ENCODE results near the gene ADPRS.

The ADPRS gene

GRCh38 chr1:36112823-36113222, 24.1 kb downstream of the ADPRS start:
- no peak for DNase-seq

GRCh38 chr1:36114371-36114770, 25.7 kb downstream of the ADPRS start:
- DNase-seq, result no peak

GRCh38 chr1:36115200-36115669, 26.5 kb downstream of the ADPRS start:
- DNase-seq, result no peak

- DNase-seq, result no peak
Observed at GRCh38 chr1:36115931-36116330, 27.2 kb downstream of the ADPRS start.

DNA sequence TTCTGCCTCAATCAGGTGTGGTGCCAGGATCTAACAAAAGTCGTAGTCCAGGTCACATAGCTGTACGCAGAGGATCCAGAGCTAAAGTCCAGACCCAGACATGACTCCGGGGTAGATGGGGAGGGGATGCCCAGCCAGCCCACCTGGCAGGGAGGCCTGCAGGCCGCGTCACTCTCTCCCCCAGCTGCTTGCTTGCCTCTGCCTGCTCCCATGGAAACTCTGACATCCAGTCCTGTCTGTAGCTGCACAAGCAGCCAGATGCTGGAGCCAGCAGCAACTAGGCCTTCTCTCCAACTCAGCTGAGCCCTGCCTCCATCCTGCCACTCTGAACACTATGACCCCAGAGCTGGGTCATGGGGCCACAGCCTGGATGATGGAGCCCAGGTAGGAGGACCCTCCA, 28.2 kb downstream of the ADPRS start:
- DNase-seq, result no peak

DNA sequence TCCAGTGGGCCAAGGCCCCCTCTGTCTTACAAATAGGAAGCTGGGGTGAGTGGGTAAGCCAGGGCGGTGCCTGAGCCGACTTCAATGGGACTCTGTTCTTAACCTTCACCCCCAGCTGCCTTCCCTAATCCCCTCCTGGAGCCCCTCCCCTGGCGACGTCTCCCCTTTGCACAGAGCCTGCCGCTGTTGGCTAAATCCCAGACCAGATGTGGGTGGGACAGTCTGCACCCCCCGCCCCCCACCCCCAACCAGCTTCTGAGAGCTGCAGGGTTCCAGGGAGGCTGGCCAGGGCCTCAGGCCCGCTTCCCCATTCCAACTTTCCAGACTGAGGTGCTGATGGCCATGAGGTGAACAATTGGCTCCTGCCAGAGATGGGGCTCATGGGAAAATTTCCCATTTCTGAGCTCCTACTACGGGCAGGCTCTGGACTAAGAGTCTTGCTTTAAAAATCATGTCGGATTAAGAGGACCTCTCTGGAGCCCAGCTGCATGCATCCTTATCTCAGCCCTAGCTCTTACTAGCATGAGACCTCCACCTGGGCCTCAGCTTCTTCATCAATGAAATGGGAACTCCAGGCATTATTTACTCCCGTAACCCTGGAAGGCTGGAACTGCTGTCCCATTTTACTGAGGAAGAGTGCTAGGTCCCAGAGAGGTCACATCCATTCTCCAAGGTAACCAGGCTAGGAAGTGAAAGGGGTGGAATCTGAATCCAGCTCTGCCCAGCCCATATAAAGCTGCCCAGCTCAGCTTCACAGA, 29.9 kb downstream of the ADPRS start:
- no peak for DNase-seq

- no peak for DNase-seq
Observed at GRCh38 chr1:36119456-36119855, 30.8 kb downstream of the ADPRS start.

GRCh38 chr1:36122062-36123030, 33.7 kb downstream of the ADPRS start:
- no peak for DNase-seq

GRCh38 chr1:36123356-36123755, 34.7 kb downstream of the ADPRS start:
- DNase-seq, result no peak

GRCh38 chr1:36124404-36125128, 35.9 kb downstream of the ADPRS start:
- DNase-seq, result no peak

DNA sequence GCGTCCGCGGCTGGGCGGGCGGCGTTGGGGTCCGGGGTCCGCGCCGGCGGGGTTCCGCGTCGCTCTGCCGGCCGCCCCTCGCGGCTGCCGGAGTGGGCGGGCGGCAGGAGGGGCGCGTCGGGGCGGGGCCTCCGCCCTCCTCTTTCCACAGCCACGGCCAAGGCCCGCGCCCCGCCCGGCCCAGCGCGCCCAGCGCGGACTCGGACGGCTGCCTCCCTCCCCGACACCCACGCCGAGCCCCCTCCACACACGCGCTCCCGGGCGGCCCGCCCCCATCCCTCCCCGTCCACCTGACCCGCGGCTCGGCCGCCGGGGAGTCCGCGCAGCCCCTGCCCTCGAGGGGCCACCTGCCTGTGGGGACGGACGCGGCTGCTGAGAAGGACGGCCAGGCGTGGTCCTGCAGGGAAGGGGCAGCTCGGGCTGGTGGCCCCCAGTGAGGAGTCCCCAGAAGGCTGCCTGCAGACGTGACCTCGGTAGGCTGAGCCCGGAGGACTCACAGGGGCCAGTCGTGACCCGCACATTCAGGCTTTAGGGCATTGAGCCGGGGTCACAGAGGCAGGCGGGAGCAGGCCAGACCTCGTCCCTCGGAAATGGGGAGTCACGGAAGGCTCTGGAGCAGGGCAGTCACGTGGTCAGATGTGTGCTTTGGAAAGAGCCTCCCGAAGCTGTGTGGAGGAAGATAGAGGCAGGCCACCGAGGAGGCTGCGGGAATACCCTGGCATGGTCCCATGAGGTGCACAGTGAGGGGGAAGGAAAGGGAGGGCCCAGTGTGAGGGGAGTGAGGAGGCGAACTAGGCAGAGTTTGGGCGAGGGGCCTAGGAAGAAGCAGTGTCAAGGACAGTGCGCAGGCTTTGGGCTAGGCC, 36.7 kb downstream of the ADPRS start, which contains the start of gene COL8A2:
Gene COL8A2, minus strand, starts transcription at position 94 of the 863 bp plus-strand sequence. CDS start 24,980 bp downstream, outside the sequence.
- DNase-seq, result no peak

GRCh38 chr1:36126005-36126716, 37.5 kb downstream of the ADPRS start:
- DNase-seq, result no peak

DNA sequence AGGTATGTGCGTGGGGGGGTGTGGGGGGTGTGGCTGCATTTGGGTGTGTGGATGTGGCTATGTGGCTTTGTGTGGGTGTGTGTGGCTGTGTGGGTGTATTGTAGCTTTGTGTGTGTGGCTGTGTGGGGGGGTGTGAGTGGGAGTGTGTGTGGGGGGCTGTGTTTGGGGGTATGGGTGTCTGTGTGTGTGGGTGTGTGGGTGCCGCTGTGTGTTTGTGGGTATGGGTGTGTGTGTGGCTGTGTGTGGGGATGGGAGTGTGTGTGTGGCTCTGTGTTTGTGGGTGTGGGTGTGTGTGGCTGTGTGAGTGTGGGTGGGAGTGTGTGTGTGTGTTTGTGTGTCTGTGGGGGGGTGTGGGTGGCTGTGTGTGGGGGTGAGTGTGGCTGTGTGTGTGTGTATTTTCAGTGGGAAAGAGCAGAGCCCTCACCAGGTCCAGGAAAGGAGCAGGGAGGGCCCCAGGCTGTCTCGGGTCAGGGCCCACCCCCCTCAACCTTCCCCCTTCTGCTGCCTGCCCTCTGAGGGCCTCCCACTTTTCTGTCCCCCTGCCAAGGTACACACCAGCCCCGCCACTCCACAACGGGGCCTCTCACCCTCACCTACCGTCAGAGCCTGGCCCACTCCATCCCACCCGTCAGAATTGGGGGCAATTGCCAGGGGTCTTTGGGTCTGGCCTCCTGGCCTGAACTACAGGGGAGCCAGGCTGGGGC, 38.3 kb downstream of the ADPRS start:
- no peak for DNase-seq

- DNase-seq, result no peak
Observed at GRCh38 chr1:36128126-36128904, 39.6 kb downstream of the ADPRS start.

DNA sequence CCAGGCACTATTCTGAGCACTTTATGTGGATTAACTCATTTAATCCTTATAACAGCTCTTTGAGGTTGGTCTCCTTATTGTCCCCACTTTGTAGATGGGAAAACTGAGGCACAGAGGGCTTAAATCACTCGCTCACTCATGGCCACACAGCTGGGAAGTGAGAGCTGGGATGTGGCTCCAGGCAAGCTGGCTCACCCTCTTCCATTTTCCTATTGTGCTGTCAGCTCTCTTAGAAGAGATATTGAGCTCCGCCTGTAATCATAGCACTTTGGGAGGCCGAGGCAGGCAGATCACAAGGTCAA, 40.2 kb downstream of the ADPRS start:
- no peak for DNase-seq

DNA sequence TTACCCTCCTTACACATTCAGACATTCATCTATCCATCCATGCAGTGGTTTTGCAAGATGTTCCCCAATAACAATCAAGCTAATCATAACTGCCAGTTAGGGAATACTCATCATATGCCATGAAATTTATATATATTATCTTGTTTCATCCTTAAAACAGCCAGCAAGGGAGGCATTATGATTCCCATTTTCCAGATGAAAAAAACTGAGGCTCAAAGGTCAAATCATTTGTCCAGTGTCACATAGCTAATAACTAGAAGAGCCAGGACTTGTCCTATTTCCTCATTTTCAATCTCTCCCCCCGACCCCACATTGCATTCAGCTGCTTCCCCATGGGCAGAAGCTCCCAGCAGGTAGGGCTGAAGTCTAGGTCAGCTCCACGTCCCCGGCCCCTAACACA, 43.3 kb downstream of the ADPRS start:
- DNase-seq, result no peak

DNA sequence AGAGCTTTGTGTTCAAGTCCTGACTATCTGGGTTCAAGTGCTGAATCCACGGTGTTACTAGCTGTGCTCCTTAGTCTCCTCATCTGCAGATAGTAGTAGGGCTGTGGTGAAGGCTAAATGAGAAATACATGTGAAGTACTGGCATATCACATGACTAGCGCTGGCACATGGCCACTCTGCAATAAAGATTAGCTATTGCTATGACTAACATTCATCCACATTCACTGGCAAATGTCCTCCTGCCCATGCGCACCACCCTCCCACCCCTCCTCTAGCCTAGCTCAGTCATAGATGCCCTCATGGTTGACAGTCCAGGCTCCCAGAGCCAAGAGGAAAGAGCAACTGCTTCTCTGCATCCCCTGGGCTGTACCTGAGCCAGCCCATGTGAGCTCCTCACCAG, 44.8 kb downstream of the ADPRS start:
- peak; percentile 19 for DNase-seq

DNA sequence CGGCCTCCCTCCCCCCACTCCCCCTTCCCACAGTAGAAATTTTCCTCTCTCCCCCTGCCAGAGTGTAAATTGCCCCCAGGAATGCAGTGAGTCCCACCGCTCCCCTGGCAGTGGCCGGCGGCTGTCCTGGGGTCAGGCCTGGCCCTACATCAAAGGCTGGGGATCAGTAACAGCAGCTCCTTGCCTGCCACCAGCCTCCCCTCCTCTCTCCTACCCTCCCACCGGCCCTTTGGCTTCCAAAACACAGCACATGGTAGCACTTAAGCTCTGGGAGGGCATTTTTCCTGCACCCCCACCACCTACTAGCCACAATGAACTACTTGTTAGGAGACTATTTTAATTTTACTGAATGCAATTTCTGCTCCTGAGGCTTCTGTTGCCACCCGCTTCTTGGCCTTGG, 45.3 kb downstream of the ADPRS start:
- no peak for DNase-seq

- no peak for DNase-seq
Observed at GRCh38 chr1:36134505-36135329, 46.0 kb downstream of the ADPRS start.
